Right renal pelvis (tissue), 4 donors: ENCODE results near the gene FCMR. TPM values are rescaled to one million over a fixed set of nuclear protein-coding genes. Genes with fewer than 3 reads are reported as not detected.

Experiments
- polyA plus RNA-seq, 4 donors: library from polyadenylated mRNA; unstranded; fragments of 120-200 nt; gene quantifications; one replicate each; pipeline ENCODE4 v1.2.1, GENCODE V29; 2013; ENCODE audit not compliant: insufficient read length in 4 of 4

The FCMR gene
- polyA plus RNA-seq, 4 donors = 2.1 to 2.7 (median 2.5) TPM

Other genes starting within 250 kb of the FCMR start
- 10 to 100 TPM; 74.9 to 79.8 (median 76.6) TPM for gene MAPKAPK2, start 237.0 kb downstream of the FCMR start, polyA plus RNA-seq
- under 1 TPM; 0.39 to 0.82 (median 0.60) TPM for gene IL19, start 151.2 kb downstream of the FCMR start, polyA plus RNA-seq
- gene IL10, start 149.4 kb downstream of the FCMR start, polyA plus RNA-seq = under 1 TPM; 0.21 to 0.74 (median 0.58) TPM
- not detected for gene IL20, start 56.3 kb downstream of the FCMR start, polyA plus RNA-seq
- gene IL24, start 24.5 kb downstream of the FCMR start, polyA plus RNA-seq = under 1 TPM; 0.25 to 0.42 (median 0.38) TPM
- 1 to 10 TPM in 3 of 4 donors, under 1 TPM in 1; 0.87 to 1.7 (median 1.4) TPM for gene PIGR, start 24.5 kb upstream of the FCMR start, polyA plus RNA-seq
- 10 to 100 TPM in 2 of 4 donors, 1 to 10 TPM in 2; 7.0 to 16.0 (median 9.7) TPM for gene FCAMR, start 48.5 kb upstream of the FCMR start, polyA plus RNA-seq
- gene C1orf116, start 110.8 kb upstream of the FCMR start, polyA plus RNA-seq = 10 to 100 TPM; 19.9 to 27.5 (median 23.8) TPM
- gene YOD1, start 129.3 kb upstream of the FCMR start, polyA plus RNA-seq = 10 to 100 TPM; 13.0 to 17.5 (median 16.5) TPM
- 10 to 100 TPM; 15.4 to 18.2 (median 17.6) TPM for gene PFKFB2, start 131.3 kb upstream of the FCMR start, polyA plus RNA-seq
- gene C4BPB, start 166.9 kb upstream of the FCMR start, polyA plus RNA-seq = under 1 TPM; 0.32 to 0.51 (median 0.49) TPM
- gene C4BPA, start 182.3 kb upstream of the FCMR start, polyA plus RNA-seq = under 1 TPM; 0.49 to 0.91 (median 0.68) TPM